Measurements from ENCODE around the gene HELQ. TPM values are rescaled to one million over a fixed set of nuclear protein-coding genes. Genes with fewer than 3 reads are reported as not detected.
"Not testable (repeated sequence)": the region's sequence is repeated elsewhere in the genome, so short reads cannot be mapped to it uniquely, and the experiment has no call there.

The HELQ gene
- total RNA-seq (15.3 and 20.5 TPM in 2 replicates), polyA plus RNA-seq (12.6 and 17.9 TPM in 2 replicates)

- peak; percentile 99 for DNase-seq (ENCODE audit: low read depth in 1 of 2, low spot score in 1 of 2)
- TF ChIP-seq CTCF (IDR thresholded peaks at IDR 0.05; ENCODE audit: low read depth, low read length) = peak; percentile 36
- H3K27me3 ChIP-seq = no peaks in the 10 kb centered on the region
- H3K9me3 ChIP-seq (ENCODE audit: low read depth) = no peaks in the 10 kb centered on the region
- peak within 1 kb of the TSS; percentile 88 for H3K4me3 ChIP-seq
- H3K36me3 ChIP-seq = peaks cover 30% of the 10 kb centered on the region
- H3K4me1 ChIP-seq (ENCODE audit: low read depth) = peaks cover 14% of the 10 kb centered on the region
- H3K27ac ChIP-seq = peak within 1 kb of the TSS; percentile 98
Observed at GRCh38 chr4:83455281-83456183, at the start of gene HELQ, which contains the start of gene MRPS18C. Gene HELQ (minus strand): TSS chr4:83455823. CDS start chr4:83455693, 130 bp downstream. Gene MRPS18C (plus strand): TSS chr4:83456058. CDS start chr4:83456078, 20 bp downstream.

- H3K36me3 ChIP-seq = no peaks in the 10 kb centered on the region
- no peaks in the 10 kb centered on the region for H3K27me3 ChIP-seq
- TF ChIP-seq CTCF (IDR thresholded peaks at IDR 0.05; ENCODE audit: low read depth, low read length) = no peak
- H3K9me3 ChIP-seq (ENCODE audit: low read depth) = no peaks in the 10 kb centered on the region
- no peaks in the 10 kb centered on the region for H3K4me1 ChIP-seq (ENCODE audit: low read depth)
- DNase-seq (ENCODE audit: low read depth in 1 of 2, low spot score in 1 of 2) = no peak
- no peak overlapping the region for H3K27ac ChIP-seq
- no peak overlapping the region for H3K4me3 ChIP-seq
Observed at GRCh38 chr4:83504996-83505395, 49.4 kb upstream of the HELQ start.

- H3K36me3 ChIP-seq = no peaks in the 10 kb centered on the region
- H3K27me3 ChIP-seq = no peaks in the 10 kb centered on the region
- H3K4me3 ChIP-seq = no peak overlapping the region
- DNase-seq (ENCODE audit: low read depth in 1 of 2, low spot score in 1 of 2) = no peak
- no peaks in the 10 kb centered on the region for H3K4me1 ChIP-seq (ENCODE audit: low read depth)
- H3K9me3 ChIP-seq (ENCODE audit: low read depth) = no peaks in the 10 kb centered on the region
- H3K27ac ChIP-seq = no peak overlapping the region
- TF ChIP-seq CTCF (IDR thresholded peaks at IDR 0.05; ENCODE audit: low read depth, low read length) = no peak
Observed at GRCh38 chr4:83504503-83504902, 48.9 kb upstream of the HELQ start.

- Histone ChIP-seq H3K36me3 (no peaks in the 10 kb centered on the region), H3K4me3 (no peak overlapping the region), H3K27ac (no peak overlapping the region), H3K27me3 (no peaks in the 10 kb centered on the region), H3K4me1 (ENCODE audit: low read depth) (no peaks in the 10 kb centered on the region), H3K9me3 (ENCODE audit: low read depth) (no peaks in the 10 kb centered on the region)
- no peak for TF ChIP-seq CTCF (IDR thresholded peaks at IDR 0.05; ENCODE audit: low read depth, low read length)
- DNase-seq (ENCODE audit: low read depth in 1 of 2, low spot score in 1 of 2) = no peak
Observed at GRCh38 chr4:83503974-83504373, 48.4 kb upstream of the HELQ start.

GRCh38 chr4:83501671-83502070 is 46.0 kb upstream of the HELQ start:
- not testable (repeated sequence) for H3K27me3 ChIP-seq; H3K4me3 ChIP-seq; H3K36me3 ChIP-seq; H3K27ac ChIP-seq; H3K4me1 ChIP-seq (ENCODE audit: low read depth); H3K9me3 ChIP-seq (ENCODE audit: low read depth); DNase-seq (ENCODE audit: low read depth in 1 of 2, low spot score in 1 of 2)

- no peaks in the 10 kb centered on the region for H3K27me3 ChIP-seq
- H3K4me3 ChIP-seq = no peak overlapping the region
- no peak for TF ChIP-seq CTCF (IDR thresholded peaks at IDR 0.05; ENCODE audit: low read depth, low read length)
- H3K9me3 ChIP-seq (ENCODE audit: low read depth) = no peaks in the 10 kb centered on the region
- peak overlapping the region; percentile 86 for H3K27ac ChIP-seq
- no peak for DNase-seq (ENCODE audit: low read depth in 1 of 2, low spot score in 1 of 2)
- no peaks in the 10 kb centered on the region for H3K36me3 ChIP-seq
- H3K4me1 ChIP-seq (ENCODE audit: low read depth) = peaks cover 11% of the 10 kb centered on the region
Observed at GRCh38 chr4:83498187-83498586, 42.6 kb upstream of the HELQ start.

GRCh38 chr4:83496085-83496917 is 40.7 kb upstream of the HELQ start:
- Histone ChIP-seq H3K27ac (peak overlapping the region; percentile 86), H3K4me1 (ENCODE audit: low read depth) (peaks cover 11% of the 10 kb centered on the region)
- not testable (repeated sequence) for H3K36me3 ChIP-seq; H3K27me3 ChIP-seq; H3K9me3 ChIP-seq (ENCODE audit: low read depth); H3K4me3 ChIP-seq
- peak; percentile 11 to 52 for DNase-seq (ENCODE audit: low read depth in 1 of 2, low spot score in 1 of 2)
